Measurements from ENCODE around the gene CBR4. TPM values are rescaled to one million over a fixed set of nuclear protein-coding genes. Genes with fewer than 3 reads are reported as not detected.
A peak's percentile ranks its signal among the peaks of the same experiment; 100 is the strongest.

Gene CBR4
- total RNA-seq, 4 donors from 2014 or later = 22.4 to 31.1 (median 26.2) TPM

DNA sequence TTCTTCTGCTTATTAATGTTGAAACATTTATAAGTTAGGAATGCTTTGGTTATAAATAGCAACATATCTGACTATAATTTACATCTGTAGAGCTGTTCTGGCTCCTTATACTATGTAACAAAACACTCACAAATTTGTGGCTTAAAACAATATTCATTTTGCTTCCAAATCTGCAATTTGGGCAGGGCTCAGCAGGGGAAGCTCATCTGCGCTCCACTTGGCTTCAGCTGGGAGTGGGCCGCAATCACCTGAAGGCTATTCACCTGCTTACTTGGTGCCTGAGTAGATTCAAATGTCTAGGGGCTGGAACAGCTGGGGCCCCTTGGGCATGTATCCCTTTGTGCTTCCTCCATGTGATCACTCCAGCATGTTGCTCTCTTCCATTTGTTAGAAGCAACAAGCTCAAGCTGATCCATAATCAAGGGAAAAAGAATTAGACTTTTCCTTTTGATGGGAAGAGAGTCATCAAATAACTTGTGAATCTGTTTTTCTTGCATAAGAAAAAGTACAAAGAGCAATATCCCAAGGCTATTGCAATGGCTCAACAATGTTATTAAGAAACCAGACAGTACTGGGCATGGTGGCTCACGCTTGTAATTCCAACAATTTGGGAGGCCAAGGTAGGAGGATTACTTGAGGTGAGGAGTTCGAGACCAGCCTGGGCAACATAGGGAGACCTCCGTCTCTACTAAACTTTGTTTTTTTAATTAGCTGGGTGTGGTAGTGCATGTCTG, 34.8 kb upstream of the CBR4 start:
- H3K27me3 ChIP-seq = no peaks in the 10 kb centered on the region
- no peak overlapping the region for H3K27ac ChIP-seq
- DNase-seq = no peak
- no peak overlapping the region for H3K4me3 ChIP-seq
- TF ChIP-seq POLR2AphosphoS5 (IDR thresholded peaks at IDR 0.05) (no peak), CTCF (IDR thresholded peaks at IDR 0.05) (no peak), EP300 (IDR thresholded peaks at IDR 0.05; ENCODE audit: low read depth) (no peak), POLR2A (IDR thresholded peaks at IDR 0.05) (no peak)
- 86 to 100% methylated on average over 3 to 5 of the region's 5 CpGs for WGBS, 2 donors (ENCODE audit: low coverage in 1 of 2)
- H3K36me3 ChIP-seq = no peaks in the 10 kb centered on the region
- peaks cover 0 to 8% (median 4%) of the 10 kb centered on the region in 4 donors for H3K4me1 ChIP-seq
- no peaks in the 10 kb centered on the region for H3K9me3 ChIP-seq
- intact Hi-C loops (cut with DNase I; ENCODE audit: low total_unique reads) (no loop called here), in situ Hi-C loops (cut with MboI; ENCODE audit: low pct_ligation_motif_present in 1 of 4, low pct_unique_long_range_greater_than_20kb in 1 of 4, low sequenced_read_pairs in 3 of 4) (no loop called here)

DNA sequence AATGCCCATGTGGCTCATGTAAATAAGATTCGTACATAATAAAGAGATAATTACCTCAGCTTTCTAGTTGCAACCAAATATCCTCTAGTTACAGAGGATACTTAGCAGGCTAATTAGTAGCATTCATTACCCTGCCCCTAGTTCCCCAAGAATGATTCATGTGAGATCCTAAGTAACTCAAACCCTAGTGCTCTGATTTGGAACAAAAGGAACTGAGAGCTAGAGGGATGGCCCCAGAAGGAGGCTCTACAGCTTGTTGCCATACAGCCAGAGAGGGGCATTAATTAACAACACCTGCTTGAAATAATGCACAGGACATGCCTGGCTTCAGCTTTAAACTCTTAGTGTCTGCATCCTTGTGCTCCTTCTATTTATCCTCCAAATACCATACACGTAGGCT, 32.6 kb upstream of the CBR4 start:
- DNase-seq = no peak
- Histone ChIP-seq H3K4me1 (peaks cover 0 to 11% (median 4%) of the 10 kb centered on the region in 4 donors), H3K27ac (no peak overlapping the region), H3K4me3 (no peak overlapping the region), H3K27me3 (no peaks in the 10 kb centered on the region), H3K36me3 (no peaks in the 10 kb centered on the region), H3K9me3 (no peaks in the 10 kb centered on the region)
- whole genome bisulfite sequencing, 2 donors (ENCODE audit: low coverage in 1 of 2) = 84 to 100% methylated on average over 1 to 2 of the region's 2 CpGs
- in situ Hi-C loops (cut with MboI; ENCODE audit: low pct_ligation_motif_present in 1 of 4, low pct_unique_long_range_greater_than_20kb in 1 of 4, low sequenced_read_pairs in 3 of 4) = no loop called here
- no peak for TF ChIP-seq EP300 (IDR thresholded peaks at IDR 0.05; ENCODE audit: low read depth)
- TF ChIP-seq POLR2A (IDR thresholded peaks at IDR 0.05) = no peak
- no peak for TF ChIP-seq CTCF (IDR thresholded peaks at IDR 0.05)
- no peak for TF ChIP-seq POLR2AphosphoS5 (IDR thresholded peaks at IDR 0.05)
- intact Hi-C loops (cut with DNase I; ENCODE audit: low total_unique reads) = no loop called here

DNA sequence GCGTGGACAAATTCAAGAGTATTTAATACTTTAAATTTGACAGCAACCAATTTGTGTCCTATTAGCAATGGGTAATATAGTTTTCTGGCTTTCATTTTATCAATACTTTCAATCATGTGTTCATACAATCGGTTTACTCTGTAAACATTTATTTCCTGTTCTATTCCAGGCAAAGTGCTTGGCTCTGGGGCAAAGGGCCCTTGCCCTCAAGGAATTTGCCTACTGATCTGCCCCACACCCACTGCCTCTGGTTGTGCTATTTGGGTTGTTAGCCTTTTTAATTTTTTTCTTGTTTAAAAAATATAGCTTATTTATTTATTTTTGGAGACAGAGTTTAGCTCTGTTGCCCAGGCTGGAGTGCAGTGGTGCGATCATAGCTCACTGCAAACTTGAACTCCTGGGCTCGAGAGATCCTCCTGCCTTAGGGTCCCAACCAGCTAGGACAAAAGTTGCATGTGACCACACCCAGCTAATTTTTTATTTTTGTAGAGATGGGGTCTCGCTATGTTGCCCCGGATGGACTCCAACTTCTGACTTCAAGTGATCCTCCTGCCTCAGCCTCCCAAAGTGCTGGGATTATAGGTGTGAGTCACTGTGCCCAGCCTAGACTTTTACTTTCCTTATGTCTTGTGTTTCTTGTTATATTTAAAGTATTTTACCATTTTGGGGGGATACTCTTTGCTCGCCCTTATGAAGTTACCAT, 30.7 kb upstream of the CBR4 start:
- TF ChIP-seq EP300 (IDR thresholded peaks at IDR 0.05; ENCODE audit: low read depth) = no peak
- H3K36me3 ChIP-seq = no peaks in the 10 kb centered on the region
- H3K4me1 ChIP-seq = peaks cover 0 to 16% (median 4%) of the 10 kb centered on the region in 4 donors
- H3K27me3 ChIP-seq = no peaks in the 10 kb centered on the region
- intact Hi-C loops (cut with DNase I; ENCODE audit: low total_unique reads) (no loop called here), in situ Hi-C loops (cut with MboI; ENCODE audit: low pct_ligation_motif_present in 1 of 4, low pct_unique_long_range_greater_than_20kb in 1 of 4, low sequenced_read_pairs in 3 of 4) (no loop called here)
- H3K9me3 ChIP-seq = no peaks in the 10 kb centered on the region
- DNase-seq = peak; percentile 43
- no peak overlapping the region for H3K27ac ChIP-seq
- WGBS, 2 donors (ENCODE audit: low coverage in 1 of 2) = 79 to 85% methylated on average over 5 to 7 of the region's 7 CpGs
- H3K4me3 ChIP-seq = no peak overlapping the region

DNA sequence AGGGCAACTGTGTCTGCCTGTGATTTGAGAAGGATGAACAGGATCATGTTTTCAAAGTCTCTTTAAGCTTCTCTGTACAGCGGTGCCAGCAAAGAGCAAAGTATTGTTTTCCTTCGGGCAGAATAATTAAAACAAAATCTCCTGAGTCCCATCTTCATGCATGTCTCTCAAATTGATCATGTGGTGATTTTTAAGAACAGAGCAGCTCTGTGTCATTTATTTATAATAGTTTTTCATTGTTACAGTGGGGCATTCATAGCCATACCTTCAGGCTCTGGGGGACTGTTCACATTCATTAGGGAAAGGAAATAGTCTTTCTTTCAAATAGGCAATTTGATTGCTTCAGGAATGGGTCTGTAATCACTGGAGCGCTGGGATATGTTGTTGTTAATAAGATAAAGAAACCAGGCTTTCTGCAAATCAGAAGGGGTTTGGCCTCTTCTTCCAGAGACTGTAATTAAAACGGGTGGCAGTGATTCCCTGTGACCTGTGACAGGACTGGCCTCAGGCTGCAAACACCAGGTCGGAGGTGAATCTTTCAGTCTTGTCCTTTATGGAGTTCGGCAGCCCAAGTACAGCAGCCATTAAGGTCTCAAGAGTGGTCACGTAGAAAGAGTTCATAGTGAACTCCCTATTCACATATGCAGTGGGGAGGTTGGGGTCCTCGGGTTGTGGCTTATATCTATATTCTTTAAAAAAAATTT, 29.3 kb upstream of the CBR4 start:
- no peaks in the 10 kb centered on the region for H3K27me3 ChIP-seq
- in situ Hi-C loops (cut with MboI; ENCODE audit: low pct_ligation_motif_present in 1 of 4, low pct_unique_long_range_greater_than_20kb in 1 of 4, low sequenced_read_pairs in 3 of 4) = no loop called here
- no peak overlapping the region for H3K4me3 ChIP-seq
- 71 to 84% methylated on average over 3 to 8 of the region's 8 CpGs for WGBS, 2 donors (ENCODE audit: low coverage in 1 of 2)
- H3K9me3 ChIP-seq = no peaks in the 10 kb centered on the region
- H3K36me3 ChIP-seq = no peaks in the 10 kb centered on the region
- DNase-seq = no peak
- H3K27ac ChIP-seq = no peak overlapping the region
- TF ChIP-seq CTCF (IDR thresholded peaks at IDR 0.05) (no peak), EP300 (IDR thresholded peaks at IDR 0.05; ENCODE audit: low read depth) (no peak), POLR2A (IDR thresholded peaks at IDR 0.05) (no peak), POLR2AphosphoS5 (IDR thresholded peaks at IDR 0.05) (no peak)
- peaks cover 0 to 16% (median 4%) of the 10 kb centered on the region in 4 donors for H3K4me1 ChIP-seq
- intact Hi-C loops (cut with DNase I; ENCODE audit: low total_unique reads) = no loop called here

All from transverse colon (tissue), 4 donors.